GM21423 (cell line): Measurements from ENCODE around the gene DCST2.
A peak's percentile ranks its signal among the peaks of the same experiment; 100 is the strongest.

Source experiments
- ATAC-seq: cut with Tn5 transposase; IDR thresholded peaks from one replicate; pipeline ENCODE4 v1.9.1; 2021; ENCODE audit warnings: mild to moderate bottlenecking, moderate library complexity; ENCODE audit not compliant: unreplicated experiment

DCST2 gene

DNA sequence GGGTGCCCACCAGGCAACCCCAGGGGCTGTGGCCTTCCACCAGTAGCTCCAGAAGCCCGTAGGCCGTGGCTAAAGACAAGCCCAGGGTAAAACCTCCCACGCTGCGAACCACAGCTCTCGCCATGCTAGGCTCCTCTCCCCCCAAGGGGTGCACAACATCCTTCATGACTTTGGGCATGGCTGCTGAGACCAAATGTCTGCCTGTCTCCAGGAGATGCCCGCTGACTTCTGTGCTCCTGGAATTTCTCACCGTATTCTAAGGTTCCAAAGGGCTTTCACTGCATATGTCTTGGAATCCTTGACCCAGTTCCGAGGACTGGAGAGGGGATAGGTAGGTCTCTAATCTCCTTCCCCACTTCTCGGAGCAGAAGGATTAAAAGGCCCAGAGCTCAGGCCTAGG, at the start of gene DCST2, which contains the start of gene DCST1:
DCST2 (minus strand) TSS at position 258 of the 400 bp plus-strand sequence; CDS start at position 178, 80 bp downstream.
DCST1 (plus strand) TSS at position 301 of the 400 bp plus-strand sequence. CDS start 213 bp downstream, outside the sequence.
- no peak for ATAC-seq

DNA sequence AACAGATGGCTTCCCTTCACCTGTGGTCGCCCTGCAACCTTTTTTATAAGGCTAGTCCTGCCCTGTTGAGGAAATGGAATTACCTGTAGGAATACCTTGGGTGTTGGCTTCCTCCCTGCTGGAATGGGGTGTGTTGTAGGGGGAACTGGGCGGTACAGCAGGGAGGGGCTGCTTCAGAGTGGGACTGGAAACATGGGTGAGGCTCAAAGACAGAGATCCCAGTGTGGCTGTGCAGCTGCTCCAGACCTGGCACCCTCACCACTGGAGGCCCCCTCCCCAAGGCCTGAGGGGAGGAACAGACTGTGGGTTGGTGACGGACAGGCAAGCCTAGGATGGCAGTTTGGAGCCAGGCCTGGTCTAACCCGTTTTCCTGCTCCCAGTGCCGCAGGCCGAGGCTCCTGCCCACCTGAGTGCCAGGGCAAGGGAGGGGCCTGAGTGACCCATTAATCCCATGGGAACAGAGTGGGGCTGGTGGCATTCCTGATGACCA, 49.5 kb upstream of the DCST2 start:
- no peak for ATAC-seq

DNA sequence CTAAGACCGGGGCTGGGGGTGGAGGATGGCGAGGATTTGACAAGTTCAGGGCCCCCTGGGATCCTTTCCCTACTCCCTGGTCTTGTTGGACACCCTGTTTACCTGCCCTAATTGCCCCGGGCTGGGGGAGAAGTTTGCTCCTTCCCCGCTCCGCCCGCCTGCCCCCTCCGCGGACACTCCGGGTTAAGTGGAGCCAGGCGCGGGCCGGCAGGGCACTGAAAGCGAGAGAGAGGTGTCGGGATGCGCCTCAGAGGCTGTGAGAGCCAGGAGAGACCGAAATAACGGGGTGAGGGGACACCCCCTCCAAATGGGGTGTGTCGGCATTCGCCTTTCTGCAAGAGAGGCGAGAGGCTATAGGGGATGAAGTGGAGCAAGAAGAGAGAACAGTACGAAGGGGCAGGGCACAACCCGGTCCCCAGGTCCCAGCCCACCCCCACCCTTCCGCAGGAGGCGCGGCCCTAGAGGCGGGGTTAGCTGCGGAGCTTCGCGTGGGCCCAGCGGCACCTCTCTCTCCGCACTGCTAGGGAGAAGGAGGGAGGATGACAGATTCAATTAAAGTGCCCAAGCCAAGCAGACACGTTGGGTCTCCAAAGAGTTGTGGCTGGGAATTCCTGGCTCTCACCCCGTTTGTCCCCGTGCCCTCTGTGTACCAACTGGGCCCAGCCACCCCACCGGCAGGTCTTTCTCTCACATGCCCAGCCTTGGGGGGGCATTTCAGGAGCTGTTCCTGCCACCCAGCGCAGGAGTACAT, 48.9 kb upstream of the DCST2 start:
- no peak for ATAC-seq

DNA sequence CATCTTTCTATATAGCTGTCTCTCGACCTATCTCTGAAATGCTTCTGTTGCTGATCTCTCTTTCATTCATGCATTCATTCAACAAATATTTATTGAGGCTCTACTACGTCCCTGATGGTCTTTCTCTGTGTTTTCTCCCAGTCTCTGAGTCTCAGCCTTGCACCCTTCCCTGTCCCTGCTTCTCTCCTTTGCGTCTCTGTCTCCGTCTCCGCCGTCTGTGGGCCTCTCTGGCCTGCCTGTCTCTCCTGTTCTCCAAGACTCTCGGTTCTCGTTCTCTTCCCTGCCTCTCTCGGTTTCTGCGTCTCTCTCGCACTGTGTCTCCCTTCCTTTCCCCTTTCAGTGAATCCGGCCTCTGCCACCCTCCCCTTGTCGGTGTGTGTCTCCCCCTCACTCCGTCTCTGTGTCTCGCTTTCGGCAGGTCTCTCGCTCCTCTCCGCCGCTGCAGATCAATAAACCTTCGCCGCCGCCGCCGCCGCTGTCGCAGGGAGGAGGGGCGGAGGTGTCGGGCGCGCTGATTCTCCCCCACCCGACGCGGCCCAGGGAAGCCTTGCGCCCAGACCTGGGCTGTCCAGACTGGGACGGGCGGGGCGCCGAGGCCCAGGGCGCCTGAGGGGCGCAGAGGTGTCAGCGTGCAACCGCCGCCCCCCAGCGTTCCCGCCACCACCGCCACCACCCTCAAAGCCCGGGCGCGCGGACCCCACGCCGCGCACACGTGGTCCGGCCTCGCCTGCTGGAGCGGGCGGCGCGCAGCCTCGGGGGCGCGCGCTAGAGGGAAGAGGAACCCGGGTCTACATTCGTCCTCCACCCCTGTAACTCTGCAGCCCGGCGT, 48.1 kb upstream of the DCST2 start:
- no peak for ATAC-seq

DNA sequence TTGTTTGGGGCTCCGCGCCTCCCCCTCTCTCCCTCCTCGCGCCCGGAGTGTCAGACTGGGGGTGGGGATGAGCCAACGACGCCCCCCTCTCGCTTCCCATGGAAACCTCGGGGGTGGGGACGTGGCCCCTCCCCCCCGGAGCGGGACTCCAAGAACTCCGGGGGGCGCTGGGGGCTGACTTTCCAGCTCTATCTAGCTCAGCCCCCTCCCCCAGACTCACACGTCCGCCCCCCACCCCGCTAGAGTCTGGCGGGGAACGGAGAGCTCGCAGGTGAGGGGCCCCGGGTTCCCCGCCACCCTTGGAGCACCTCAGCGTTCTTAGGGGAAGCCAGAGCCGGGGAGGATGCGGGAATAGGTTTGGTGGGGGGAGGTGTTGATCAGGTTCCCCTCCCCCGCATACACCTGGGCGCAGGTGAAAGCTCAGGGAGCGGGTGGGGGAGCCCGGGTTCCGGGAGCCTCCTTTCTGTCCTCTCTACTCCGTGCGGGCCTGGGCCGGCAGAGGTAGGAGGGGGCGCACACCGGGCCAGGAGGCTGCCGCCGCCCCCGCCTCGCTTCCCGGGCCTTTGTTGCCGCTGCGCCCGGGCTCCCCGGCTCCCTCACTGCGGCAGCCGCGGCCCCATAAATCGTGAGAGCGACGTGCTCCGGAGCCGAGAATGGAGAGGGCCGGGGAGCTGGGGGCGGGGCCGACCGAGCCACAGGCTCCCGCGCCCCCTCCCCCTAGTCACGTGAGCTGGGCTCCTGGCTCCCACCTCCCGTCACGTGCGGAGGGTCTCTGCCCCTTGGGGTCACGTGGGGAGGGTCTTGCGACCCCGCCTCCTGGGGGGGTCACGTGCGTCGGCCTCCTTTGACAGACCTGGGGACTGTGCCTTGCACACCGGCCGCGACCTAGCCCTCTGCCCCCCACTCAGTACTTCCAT, 47.0 kb upstream of the DCST2 start:
- no peak for ATAC-seq

DNA sequence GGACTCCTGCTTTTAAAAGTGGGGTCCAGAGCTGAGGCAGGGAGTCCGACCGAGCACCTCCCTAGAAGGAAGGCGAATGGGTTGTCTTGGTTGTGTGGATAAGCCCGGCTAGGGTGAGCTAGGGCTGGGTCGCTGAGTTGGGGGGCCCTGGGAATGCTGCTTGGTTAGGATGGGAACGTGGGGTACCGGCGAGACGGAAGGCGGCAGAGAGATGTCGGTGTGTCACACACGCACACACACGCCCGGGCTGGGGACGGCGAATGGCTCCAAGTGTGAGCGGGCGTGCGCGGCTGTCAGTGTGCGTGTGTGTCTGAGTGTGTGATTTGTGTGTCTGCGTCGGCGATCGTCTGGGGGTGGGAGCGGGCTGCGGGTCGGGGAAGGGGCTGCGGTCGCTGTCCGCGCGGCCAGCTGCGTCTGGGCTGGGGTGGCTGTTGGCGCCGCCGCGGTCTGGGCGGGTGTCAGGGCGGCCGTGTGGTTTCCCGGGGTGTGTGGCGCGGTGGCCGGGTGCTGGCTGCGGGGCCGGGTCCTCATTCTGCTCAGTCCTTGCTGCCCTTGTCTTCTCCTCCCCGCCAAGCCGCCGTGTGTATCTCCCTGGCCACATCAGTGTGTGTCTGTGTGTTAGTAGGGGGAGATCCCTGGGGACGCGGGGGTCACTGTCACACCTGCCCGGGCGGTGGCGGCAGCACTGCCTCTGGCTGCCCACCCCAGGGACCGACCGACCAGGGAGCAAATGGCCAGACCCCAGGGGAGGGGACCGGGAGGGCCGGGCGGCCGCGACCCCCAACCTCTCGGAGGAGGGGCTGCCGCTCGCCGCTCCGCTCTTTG, 46.1 kb upstream of the DCST2 start:
- ATAC-seq, result no peak

DNA sequence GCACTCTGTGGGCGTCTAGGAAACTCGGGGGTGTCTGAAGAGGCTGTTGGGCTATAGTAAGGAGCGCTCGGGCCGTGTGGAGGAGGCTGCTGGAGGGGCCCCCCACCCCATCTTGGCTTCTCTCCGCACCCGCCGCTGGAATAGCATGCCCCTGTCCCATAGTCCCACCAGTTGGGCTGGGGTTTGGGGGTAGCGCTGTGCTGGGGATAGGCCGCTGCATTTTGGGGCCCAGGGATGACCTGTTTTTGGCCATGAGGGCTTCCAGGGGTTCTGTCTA, 45.6 kb upstream of the DCST2 start:
- no peak for ATAC-seq

DNA sequence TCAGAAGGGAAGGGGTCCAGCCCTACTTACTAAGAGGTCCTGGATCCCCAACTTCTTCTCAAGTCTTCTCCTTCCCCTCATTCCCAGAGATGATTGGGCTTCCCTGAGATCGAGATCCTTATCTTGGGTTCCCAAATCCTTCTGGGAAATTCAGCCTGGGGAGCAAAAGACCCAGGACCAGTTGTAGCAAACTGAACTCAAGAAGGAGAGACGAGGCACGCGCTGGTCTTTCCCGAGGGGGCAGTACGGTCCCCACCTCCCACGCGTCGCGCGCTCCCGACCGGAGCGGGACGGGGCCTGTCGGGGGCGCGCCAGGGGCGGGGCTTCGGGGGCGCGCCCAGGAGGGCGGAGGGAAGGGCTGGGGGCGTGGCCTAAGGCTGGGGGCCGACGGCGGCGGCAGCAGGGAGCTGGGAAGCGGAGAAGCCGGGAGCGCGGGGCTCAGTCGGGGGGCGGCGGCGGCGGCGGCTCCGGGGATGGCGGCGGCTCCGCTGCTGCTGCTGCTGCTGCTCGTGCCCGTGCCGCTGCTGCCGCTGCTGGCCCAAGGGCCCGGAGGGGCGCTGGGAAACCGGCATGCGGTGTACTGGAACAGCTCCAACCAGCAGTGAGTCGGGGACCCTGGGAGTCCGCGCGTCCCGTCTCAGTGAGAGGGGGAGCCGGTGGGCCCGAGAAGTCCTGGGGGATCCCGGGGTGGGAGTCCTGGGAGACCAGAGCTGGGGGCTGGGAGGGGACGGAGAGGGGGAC, 45.1 kb upstream of the DCST2 start, which contains the start of gene EFNA3:
EFNA3 (plus strand) TSS at position 369 of the 741 bp plus-strand sequence; CDS start at position 474, 105 bp downstream.
- no peak for ATAC-seq

DNA sequence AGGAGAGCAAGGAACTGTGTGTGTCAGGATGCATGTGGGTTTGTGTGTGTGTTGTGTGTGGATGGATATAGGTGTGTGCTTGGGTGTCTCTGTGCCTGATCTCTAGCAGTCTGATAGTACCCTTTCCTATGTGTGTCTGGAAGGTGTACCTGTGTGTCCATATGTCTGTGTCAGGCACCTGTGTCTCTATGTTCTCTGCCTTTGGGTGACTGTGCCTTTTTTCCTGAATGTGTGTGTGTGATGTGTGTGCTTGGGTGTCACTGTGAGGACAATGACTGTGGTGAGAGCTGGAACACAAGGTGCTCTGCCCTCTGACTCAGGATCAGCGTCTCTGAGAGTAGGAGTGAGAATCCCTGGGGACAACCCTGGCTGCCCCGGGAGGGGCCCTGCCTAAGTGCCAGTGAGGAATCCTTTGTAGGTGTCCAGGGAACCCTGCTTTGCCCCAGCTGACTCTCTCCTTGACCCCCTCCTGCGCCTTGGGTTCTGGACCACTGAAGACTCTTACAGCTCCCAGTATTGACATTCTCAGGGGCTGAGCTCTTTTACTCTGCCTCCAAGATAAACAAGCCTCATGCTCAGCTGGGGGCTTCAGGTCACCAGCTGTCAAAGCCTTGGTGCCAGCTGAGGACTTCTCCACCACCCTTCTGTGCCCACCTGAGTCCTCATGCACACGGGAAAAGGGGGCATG, 44.3 kb upstream of the DCST2 start:
- ATAC-seq, result no peak

DNA sequence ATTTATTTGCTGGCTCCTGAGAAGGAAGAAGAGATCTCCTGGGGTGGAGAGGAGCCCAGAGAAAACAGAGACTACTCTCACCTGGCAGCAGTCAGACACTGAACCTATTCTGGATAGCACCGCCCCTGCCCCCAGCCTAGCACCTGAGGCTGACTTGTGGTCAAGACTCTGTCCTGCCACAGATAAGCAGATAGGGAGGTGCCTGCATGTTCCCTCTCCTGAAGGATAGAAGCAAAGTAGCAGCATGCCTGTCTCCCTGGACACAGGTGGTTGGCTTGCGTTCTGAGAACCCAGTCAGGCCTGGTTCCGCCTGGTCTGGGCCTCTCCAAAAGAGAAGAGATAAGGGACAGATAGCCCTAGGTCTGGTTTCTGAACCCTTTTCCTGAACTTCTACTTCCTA, 43.8 kb upstream of the DCST2 start:
- ATAC-seq, result no peak

DNA sequence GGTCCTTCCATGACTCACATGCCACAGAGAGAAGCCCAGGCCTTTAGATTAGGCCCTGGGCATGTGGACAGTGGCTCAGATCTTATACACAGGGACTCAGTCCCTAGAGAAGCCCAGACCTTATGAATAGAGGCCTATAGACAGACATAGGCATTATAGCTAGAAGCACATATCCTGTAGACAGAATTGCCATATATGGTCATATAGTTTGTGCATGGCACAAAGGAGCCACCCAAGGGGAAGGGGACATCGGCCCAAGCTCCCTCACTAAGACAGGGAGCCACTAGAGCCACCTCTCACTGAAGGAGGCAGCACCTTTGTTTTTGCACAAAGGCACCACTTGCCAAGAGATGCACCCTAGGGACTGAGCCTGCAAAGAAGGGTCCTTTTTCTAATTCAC, 42.8 kb upstream of the DCST2 start:
- ATAC-seq, result no peak

DNA sequence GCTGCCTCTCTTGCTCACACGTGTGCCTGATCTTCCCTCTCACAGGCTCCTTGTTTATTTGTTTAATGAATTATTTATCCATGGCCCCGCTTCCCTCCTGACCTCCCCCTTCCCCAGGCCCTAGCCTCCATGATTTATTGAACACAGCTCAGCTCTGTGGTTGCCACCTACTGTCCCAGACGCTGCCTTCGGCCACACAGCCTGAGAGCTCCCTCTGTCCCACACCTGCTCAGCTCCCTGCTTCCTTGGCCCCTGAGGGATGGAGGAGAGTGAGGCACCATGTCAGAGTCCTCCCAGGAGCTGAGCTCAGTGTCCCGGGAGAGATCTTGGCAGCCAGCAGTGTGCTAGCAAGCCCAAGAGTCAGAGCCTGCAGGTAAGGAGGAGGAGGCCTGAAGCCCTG, 42.0 kb upstream of the DCST2 start:
- no peak for ATAC-seq

DNA sequence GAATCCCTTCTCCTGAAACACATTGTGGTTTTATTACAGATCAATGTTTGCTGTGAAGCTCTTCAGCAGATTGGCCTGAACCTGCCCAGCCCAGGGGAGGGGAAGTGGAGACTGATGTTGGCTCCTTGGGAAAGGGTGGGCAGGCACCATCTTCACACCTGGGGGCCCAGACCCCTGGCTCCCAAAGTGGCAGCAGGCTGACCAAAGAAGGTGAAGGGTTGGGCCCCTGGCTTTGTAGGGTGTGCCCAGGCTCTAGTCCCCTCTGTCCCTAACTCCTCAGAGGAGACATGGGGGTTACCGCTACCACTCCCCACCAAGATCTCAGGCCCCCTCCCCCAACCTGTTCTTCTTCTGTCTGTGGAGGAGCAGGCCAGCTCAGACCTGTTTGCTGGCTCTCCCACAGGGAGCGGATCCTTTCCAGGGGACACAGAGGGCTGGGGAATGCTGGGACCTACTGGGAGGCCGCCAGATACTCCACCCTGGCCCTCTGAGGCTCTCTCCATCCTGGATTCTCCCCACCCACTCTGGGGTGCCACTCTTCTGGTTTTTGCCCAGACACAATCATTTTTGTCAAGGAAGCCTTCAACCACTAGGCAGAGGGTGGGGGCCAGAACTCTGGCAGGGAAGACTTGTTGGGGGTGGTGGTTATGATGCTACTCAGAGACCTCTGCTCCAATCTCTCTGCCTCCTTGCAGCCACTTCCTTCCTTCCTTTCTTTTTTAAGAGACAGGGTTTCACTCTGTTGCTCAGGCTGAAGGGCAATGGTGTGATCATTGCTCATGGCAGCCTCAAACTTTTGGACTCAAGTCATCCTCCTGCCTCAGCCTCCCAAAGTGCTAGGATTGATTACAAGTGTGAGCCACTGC, 40.0 kb upstream of the DCST2 start:
- ATAC-seq, result no peak

DNA sequence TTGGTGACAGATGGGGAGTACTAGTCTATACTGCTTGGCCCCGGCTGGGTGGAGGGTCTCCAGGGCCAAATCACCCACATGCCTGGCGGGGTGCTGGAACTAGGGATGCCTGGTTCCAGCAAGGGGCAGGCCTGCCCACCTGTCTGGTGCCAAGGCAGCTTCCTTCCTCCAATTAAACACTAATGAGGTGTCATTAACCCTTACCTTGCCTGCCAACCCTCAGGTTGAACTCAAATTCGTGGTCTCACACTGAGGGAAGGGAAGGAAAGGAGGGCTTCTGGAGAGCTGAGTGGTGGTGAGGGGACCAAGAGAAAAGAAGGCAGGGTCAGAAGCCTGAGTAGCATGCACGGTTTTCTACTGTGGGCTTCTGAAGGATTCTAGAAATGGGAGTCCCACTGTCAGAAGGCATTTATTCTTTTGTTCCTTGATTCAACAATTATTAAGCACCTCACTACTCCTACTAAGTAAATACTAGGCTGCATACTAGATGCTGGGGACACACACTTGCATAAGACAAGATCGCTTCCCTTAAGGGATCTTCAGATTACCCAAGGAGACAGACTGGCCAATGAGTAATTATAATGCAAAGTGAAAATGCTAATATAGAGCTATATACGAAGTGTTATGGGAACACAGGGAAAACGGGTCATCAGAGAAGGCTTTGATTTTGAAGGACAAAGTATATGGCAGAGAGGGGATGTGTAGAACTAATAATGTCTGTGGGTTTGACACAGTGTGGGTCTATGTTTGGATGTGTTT, 39.1 kb upstream of the DCST2 start:
- no peak for ATAC-seq

DNA sequence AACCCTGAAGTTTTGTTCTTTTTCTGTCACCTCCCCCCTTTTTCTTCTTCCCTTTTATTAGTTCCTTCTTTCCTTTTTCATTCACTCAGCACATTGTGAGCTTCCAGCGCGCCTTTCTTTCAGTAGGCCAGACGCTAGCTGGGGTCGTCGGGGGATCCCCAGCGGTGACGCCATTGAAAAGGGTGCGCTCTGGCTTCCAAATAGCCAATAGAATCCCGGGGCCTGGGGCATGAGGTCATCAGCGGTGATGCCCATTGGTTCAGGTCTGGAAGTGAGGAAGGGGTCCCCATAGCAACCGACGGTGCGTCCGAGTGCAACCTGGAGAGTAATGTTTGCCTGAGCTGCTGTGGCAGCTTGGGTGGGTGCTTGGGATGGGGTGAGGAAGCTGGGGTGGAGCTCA, 38.1 kb upstream of the DCST2 start:
- ATAC-seq, result no peak

DNA sequence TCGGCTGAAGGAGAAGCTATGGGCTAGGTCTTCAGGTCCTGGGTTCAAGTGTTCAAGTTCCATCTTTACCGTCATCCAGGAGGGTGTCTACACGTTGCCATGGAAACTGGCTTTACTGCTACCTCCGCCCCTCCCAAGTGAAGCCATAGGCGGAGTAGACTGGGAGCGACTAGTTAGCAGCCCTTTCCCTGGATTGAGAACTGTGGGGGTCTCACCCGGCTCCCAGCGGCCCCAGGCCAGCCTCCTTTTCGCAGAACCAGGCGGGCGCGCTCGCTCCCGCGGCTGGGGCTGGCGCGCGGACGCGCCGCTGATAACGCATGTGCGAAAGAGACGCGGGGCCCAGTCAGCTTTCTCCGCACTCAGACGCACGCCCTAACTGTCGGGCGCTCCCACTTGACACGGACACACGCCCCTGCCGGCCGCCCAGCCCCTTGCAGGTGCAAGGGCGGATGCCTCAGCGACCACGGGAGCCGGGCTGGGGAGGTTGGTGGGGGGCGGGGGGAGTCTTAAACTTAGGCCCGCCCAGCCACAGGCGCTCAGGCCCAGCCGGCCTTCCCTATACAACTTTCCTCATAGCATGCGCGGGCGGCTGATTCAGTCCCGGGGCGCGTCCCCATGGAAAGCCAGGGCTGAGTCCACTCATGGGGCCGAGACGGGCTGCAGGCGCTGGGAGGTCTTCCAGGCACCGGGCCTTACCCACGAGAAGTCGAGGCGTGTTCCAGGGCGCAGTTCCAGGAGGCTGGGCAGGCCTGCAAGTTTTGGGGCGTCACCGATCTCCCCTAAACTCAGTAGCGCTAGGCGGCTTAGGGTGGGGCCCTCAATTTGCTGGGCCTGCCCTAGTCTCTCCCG, 37.4 kb upstream of the DCST2 start:
- ATAC-seq, result peak; percentile 76
